Psoas muscle (tissue), 8 donors: ENCODE data around the gene ERICH2. TPM values are rescaled to one million over a fixed set of nuclear protein-coding genes. Genes with fewer than 3 reads are reported as not detected.

Source experiments
- ATAC-seq, 4 donors: fragments of 200-7000 bp; cut with Tn5 transposase; one replicate each; pipeline ENCODE4 v1.9.1; 2020; ENCODE audit warnings: moderate library complexity in 3 of 4, mild to moderate bottlenecking in 2 of 4
- DNase-seq, 2 donors: peaks; one replicate each; pipeline ENCODE4 v3.0.0-alpha.2; 2020
- H3K27ac ChIP-seq: fragments of 200-600 bp; one replicate; pipeline ENCODE4 v1.8.0; 2022
- H3K27me3 ChIP-seq, 3 donors: fragments of 200-600 bp in 1 of 3; one replicate each; pipeline versions ENCODE4 v1.6.1 to v1.8.0; 2013 to 2022; ENCODE audit warnings: low read length in 2 of 3, mild to moderate bottlenecking in 2 of 3, moderate library complexity in 1 of 3; ENCODE audit not compliant: insufficient read depth in 3 of 3
- H3K36me3 ChIP-seq, 2 donors: fragments of 200-600 bp in 1 of 2; one replicate each; pipeline versions ENCODE4 v1.6.1 to v1.8.0; 2013 to 2022; ENCODE audit warnings: low read depth in 1 of 2, mild to moderate bottlenecking in 1 of 2, moderate library complexity in 1 of 2; ENCODE audit not compliant: insufficient read depth in 1 of 2
- H3K4me1 ChIP-seq: fragments of 200-600 bp; one replicate; pipeline ENCODE4 v1.8.0; 2022
- H3K4me3 ChIP-seq: fragments of 200-600 bp; one replicate; pipeline ENCODE4 v1.8.0; 2022; ENCODE audit warnings: mild to moderate bottlenecking
- H3K9me3 ChIP-seq: fragments of 200-600 bp; one replicate; pipeline ENCODE4 v1.8.0; 2022
- WGBS, 3 donors: extraction: QIAGEN DNeasy Blood & Tissue Kit; methylation state at CpG; one replicate each; pipeline versions ENCODE4 v1.1.6 to v1.1.7; 2013; 5-methylcytosine and 5-hydroxymethylcytosine counted together
- intact Hi-C, 2 donors: fragments of 100-400 bp; cut with DNase I; formaldehyde crosslinking; loops; one replicate each; pipeline versions ENCODE4 v1.11.0 to v1.14.2; 2022
- polyA plus RNA-seq, 3 donors: library from polyadenylated mRNA; stranded (reverse); fragments of 200-250 nt; gene quantifications; one replicate each; pipeline ENCODE4 v1.2.3, GENCODE V29; 2013
- total RNA-seq, 4 donors: library from RNA; stranded (reverse); fragmentation: NEBNext Ultra II Directional in 2 of 4; extraction: Animal tissue kit (Norgen Biotek cat#: 25700) in 2 of 4; gene quantifications; one replicate each; pipeline versions ENCODE4 v1.2.1 to v1.2.4, GENCODE V29; 2021 to 2023
- TF ChIP-seq, protein P1 (sequence below): fragments of 200-600 bp; IDR thresholded peaks from one replicate; pipeline ENCODE4 v1.8.0; 2022; ENCODE audit warnings: antibody characterized with exemption
- donor health status: healthy with polysubstance abuse.
- donor health status: DM: no; HTN: no; CAD: no; lungs with moderate emphysema.
- donor health status: Bipolar disorder and iron deficiency.
- donor health status: healthy.
- donor health status: DM: yes; HTN: yes; CAD: no.
- donor health status: DM: no; HTN: no; CAD: no.
- donor health status: DM: no; HTN: no; CAD: no.
- donor health status: DM: yes; HTN: yes; CAD: no.

Gene ERICH2
- total and polyA plus RNA-seq, 7 donors, result 0.17 to 0.64 (median 0.40) TPM; not detected in 2

DNA sequence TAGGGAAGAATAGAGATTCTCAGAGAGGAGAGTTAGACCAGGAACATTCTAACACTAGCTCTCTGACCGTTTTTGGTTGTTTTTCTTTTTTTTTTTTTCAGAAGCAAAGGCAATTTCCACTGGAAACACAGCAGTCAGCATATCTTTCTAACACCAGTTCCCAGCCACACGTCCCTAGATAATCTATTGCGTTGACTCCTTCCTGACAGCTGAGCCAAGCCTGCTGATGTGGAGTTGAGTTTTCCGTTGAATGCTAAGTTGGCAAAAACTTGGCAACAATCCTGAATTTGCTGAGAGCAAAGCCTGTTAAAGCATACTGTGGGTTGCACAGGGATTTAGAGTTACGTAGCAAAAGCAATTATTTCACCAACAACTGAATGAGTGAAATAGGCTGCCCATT is 65.8 kb downstream of the ERICH2 start:
- WGBS, 3 donors, result 28 to 29% (median 29%) methylated on average over 5 of the region's 5 CpGs
- H3K27ac ChIP-seq, result no peak overlapping the region
- no peak overlapping the region for H3K4me3 ChIP-seq
- DNase-seq (no peak), ATAC-seq (no peak)
- H3K4me1 ChIP-seq, result no peaks in the 10 kb centered on the region
- H3K27me3 ChIP-seq, result peaks cover 0 to 2% (median 0%) of the 10 kb centered on the region in 3 donors
- TF ChIP-seq, protein P1, sequence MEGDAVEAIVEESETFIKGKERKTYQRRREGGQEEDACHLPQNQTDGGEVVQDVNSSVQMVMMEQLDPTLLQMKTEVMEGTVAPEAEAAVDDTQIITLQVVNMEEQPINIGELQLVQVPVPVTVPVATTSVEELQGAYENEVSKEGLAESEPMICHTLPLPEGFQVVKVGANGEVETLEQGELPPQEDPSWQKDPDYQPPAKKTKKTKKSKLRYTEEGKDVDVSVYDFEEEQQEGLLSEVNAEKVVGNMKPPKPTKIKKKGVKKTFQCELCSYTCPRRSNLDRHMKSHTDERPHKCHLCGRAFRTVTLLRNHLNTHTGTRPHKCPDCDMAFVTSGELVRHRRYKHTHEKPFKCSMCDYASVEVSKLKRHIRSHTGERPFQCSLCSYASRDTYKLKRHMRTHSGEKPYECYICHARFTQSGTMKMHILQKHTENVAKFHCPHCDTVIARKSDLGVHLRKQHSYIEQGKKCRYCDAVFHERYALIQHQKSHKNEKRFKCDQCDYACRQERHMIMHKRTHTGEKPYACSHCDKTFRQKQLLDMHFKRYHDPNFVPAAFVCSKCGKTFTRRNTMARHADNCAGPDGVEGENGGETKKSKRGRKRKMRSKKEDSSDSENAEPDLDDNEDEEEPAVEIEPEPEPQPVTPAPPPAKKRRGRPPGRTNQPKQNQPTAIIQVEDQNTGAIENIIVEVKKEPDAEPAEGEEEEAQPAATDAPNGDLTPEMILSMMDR, result no peak
- no peaks in the 10 kb centered on the region for H3K36me3 ChIP-seq
- intact Hi-C loops, result no loop called here
- H3K9me3 ChIP-seq, result no peaks in the 10 kb centered on the region

DNA sequence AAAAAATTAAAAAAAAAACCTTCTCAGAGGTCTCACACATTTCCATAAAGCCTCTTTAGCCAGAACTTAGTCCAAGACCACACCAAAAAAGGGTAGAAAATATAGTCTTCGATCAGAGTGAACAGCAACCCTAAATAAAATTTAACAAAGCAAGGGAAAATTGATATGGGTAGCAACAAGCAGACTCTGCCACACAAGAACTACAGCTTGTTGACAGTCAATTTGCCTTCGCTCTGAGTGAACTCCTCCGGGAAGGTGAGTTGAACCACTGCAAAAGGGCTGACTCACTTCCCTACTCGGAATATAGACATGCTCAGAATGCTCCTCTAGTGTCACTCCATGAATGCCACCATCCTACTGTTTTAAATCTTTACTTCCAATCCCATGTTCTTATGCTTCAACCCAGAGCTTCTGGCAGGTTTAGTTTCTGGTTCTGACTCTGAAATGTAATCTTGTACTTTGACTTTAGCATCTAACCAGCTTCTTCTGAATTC is 70.6 kb downstream of the ERICH2 start:
- 84 to 86% (median 86%) methylated on average over 4 of the region's 4 CpGs for WGBS, 3 donors
- Histone ChIP-seq H3K27ac (no peak overlapping the region), H3K27me3 (peaks cover 0 to 12% (median 0%) of the 10 kb centered on the region in 3 donors), H3K4me1 (no peaks in the 10 kb centered on the region), H3K9me3 (no peaks in the 10 kb centered on the region), H3K4me3 (no peak overlapping the region), H3K36me3 (no peaks in the 10 kb centered on the region)
- no peak for ATAC-seq
- TF ChIP-seq, protein P1, result no peak
- DNase-seq, result no peak
- intact Hi-C loops, result no loop called here

DNA sequence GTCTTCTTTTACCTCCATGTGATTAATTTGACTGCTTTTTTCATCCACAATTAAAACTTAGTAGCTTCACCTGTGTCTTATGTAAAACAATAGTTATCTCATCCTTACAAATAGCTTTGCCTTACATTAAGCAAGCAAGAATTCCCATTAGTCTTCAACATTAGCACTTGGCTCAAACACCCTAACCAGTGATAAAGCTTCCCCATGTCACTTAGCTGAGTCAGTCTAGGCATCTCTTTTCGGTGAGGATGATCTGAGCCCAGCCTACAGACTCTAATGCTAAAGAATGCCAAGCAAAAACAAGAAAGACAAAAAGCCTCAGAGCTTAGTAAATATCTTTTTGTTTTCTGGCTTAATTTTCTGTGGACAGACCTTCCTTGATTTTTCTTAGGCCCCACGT is 72.6 kb downstream of the ERICH2 start:
- Histone ChIP-seq H3K36me3 (no peaks in the 10 kb centered on the region), H3K27ac (no peak overlapping the region), H3K27me3 (peaks cover 0 to 12% (median 0%) of the 10 kb centered on the region in 3 donors), H3K4me1 (no peaks in the 10 kb centered on the region), H3K4me3 (no peak overlapping the region), H3K9me3 (no peaks in the 10 kb centered on the region)
- DNase-seq (no peak), ATAC-seq (no peak)
- 63 to 76% (median 70%) methylated on average over 2 of the region's 2 CpGs for WGBS, 3 donors
- intact Hi-C loops, result no loop called here
- TF ChIP-seq, protein P1, result no peak

DNA sequence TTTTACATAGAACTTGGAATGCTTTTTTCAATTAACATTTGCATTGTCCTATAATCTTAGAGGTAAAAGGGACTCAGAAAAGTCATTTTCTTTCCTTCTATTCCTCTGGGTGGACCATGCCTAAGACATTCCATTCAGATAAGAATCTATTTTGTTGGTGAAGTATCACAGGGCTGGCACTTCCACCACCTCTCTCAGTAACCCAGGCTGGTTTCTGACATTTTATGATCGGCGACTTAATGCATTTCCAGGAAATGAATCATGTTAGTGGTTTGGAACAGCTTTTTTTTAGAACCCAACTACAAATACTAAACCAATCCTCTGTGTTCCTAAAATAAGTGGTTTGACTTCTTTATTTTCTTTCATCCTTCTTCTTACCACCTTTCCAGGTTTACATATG is 73.5 kb downstream of the ERICH2 start:
- 32 to 46% (median 42%) methylated on average over 2 of the region's 2 CpGs for WGBS, 3 donors
- H3K4me1 ChIP-seq, result no peaks in the 10 kb centered on the region
- intact Hi-C loops, result no loop called here
- no peak for DNase-seq
- H3K27me3 ChIP-seq, result peaks cover 0 to 12% (median 0%) of the 10 kb centered on the region in 3 donors
- no peak overlapping the region for H3K4me3 ChIP-seq
- TF ChIP-seq, protein P1, result no peak
- no peaks in the 10 kb centered on the region for H3K36me3 ChIP-seq
- H3K9me3 ChIP-seq, result no peaks in the 10 kb centered on the region
- ATAC-seq, result no peak
- no peak overlapping the region for H3K27ac ChIP-seq

DNA sequence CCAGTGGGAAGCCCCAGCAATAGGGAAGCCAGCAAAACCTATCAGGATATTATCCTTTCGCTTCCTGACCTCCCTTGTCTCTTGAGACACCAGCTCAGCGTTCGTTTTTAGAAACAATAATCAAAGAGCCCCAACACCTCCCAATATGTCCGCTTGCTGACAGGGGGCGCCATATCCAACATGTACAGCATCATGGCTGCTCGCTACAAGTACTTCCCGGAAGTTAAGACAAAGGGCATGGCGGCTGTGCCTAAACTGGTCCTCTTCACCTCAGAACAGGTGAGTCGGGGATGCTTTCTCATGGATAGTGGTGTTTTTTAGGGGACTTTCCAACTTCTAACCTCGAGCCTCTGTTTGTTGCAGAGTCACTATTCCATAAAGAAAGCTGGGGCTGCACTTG is 75.2 kb downstream of the ERICH2 start:
- Histone ChIP-seq H3K36me3 (no peaks in the 10 kb centered on the region), H3K4me1 (no peaks in the 10 kb centered on the region), H3K9me3 (no peaks in the 10 kb centered on the region), H3K27ac (no peak overlapping the region), H3K27me3 (peaks cover 0 to 12% (median 0%) of the 10 kb centered on the region in 3 donors), H3K4me3 (no peak overlapping the region)
- DNase-seq, result no peak
- 80 to 85% (median 81%) methylated on average over 10 of the region's 10 CpGs for WGBS, 3 donors
- intact Hi-C loops, result no loop called here
- ATAC-seq, result no peak
- TF ChIP-seq, protein P1, result no peak
